HCT116 (cell line): Measurements from ENCODE around the gene SLX9. TPM values are rescaled to one million over a fixed set of nuclear protein-coding genes. Genes with fewer than 3 reads are reported as not detected.

ENCODE experiments used
- ATAC-seq: fragments of 200-7000 bp; cut with Tn5 transposase; 2 replicates; pipeline ENCODE4 v1.9.1; 2020; ENCODE audit warnings: mild to moderate bottlenecking, moderate library complexity
- BruUV-seq: library from RNA; stranded (reverse); fragments of 400-500 nt; replicated peaks from 2 replicates; lab custom pipeline; 2021; lab: Mats Ljungman, UMichigan
- CTCF ChIA-PET: fragments of 300-600 bp; sonication (Branson Sonifier 250); formaldehyde crosslinking; loops from one replicate; lab custom pipeline; 2021; ENCODE audit warnings: antibody characterized with exemption; lab: Charles Lee
- POLR2A ChIA-PET: fragments of 300-600, 350-600 bp; sonication (Branson Sonifier 250); formaldehyde crosslinking; loops from one replicate; lab custom pipeline; 2021; ENCODE audit warnings: antibody characterized with exemption; lab: Charles Lee
- RAD21 ChIA-PET, 2 experiments: fragments of 300-600 bp; sonication (Branson Sonifier 250); formaldehyde crosslinking; loops; one replicate each; lab custom pipeline; 2023; ENCODE audit warnings: low total read pairs in 2 of 2; ENCODE audit not compliant: uncharacterized antibody in 2 of 2, unreplicated experiment in 2 of 2, low non-redundant PET in 1 of 2; lab: Charles Lee
- DNase-seq: peaks from one replicate; pipeline ENCODE4 v3.0.0-alpha.2; 2010; ENCODE audit warnings: low read depth, low spot score
- H2AFZ ChIP-seq: fragments of 200-600 bp; shearing (Covaris generic), sonication (generic); 2 replicates; pipeline ENCODE4 v1.6.1; 2017; ENCODE audit warnings: low read depth, mixed run types, mixed read lengths, antibody characterized with exemption, low read length; ENCODE audit not compliant: poor library complexity, severe bottlenecking
- H3K27ac ChIP-seq: 2 replicates; pipeline ENCODE4 v1.5.1; 2012; ENCODE audit warnings: low read depth, low read length
- H3K27me3 ChIP-seq: fragments of 200-600 bp; sonication (generic); 2 replicates; pipeline ENCODE4 v1.6.1; 2016; ENCODE audit warnings: mixed run types, low read length, mixed read lengths; ENCODE audit not compliant: insufficient read depth
- H3K36me3 ChIP-seq, 2 experiments: fragments of 200-500 bp in 1 of 2; fragments of 200-600 bp in 1 of 2; sonication (Bioruptor generic) in 1 of 2; sonication (generic) in 1 of 2; 2 replicates each; pipeline versions ENCODE4 v1.5.1 to v1.6.1; 2014 to 2016; ENCODE audit warnings: low read length in 2 of 2, inconsistent platforms in 1 of 2, mixed read lengths in 1 of 2, mixed run types in 1 of 2; ENCODE audit not compliant: insufficient read depth in 2 of 2, control insufficient read depth in 1 of 2
- H3K4me1 ChIP-seq, 2 experiments: fragments of 200-600 bp in 1 of 2; sonication (generic) in 1 of 2; 2 replicates each; pipeline versions ENCODE4 v1.5.1 to v1.6.1; 2012 to 2017; ENCODE audit warnings: low read length in 2 of 2, inconsistent platforms in 1 of 2, mild to moderate bottlenecking in 1 of 2, mixed read lengths in 1 of 2, mixed run types in 1 of 2, moderate library complexity in 1 of 2; ENCODE audit not compliant: insufficient read depth in 2 of 2, control insufficient read depth in 1 of 2
- H3K4me2 ChIP-seq: fragments of 200-600 bp; sonication (generic); 2 replicates; pipeline ENCODE4 v1.6.1; 2017; ENCODE audit warnings: mixed run types, low read length, mixed read lengths
- H3K4me3 ChIP-seq, 2 experiments: fragments of 200-600 bp in 1 of 2; sonication (generic) in 1 of 2; replicated peaks in 1 of 2; 2 replicates each; pipeline ENCODE4 v1.5.1; 2011 to 2016; ENCODE audit warnings: low read length in 2 of 2, control low read depth in 1 of 2, low read depth in 1 of 2, mild to moderate bottlenecking in 1 of 2, mixed read lengths in 1 of 2, mixed run types in 1 of 2
- H3K79me2 ChIP-seq: fragments of 200-600 bp; sonication (generic); 2 replicates; pipeline ENCODE4 v1.6.1; 2017; ENCODE audit warnings: mild to moderate bottlenecking, mixed run types, low read length, moderate library complexity, mixed read lengths; ENCODE audit not compliant: insufficient read depth
- H3K9ac ChIP-seq: fragments of 200-600 bp; sonication (generic); 2 replicates; pipeline ENCODE4 v1.6.1; 2016; ENCODE audit warnings: low read length, mixed read lengths
- H3K9me2 ChIP-seq: fragments of 200-600 bp; sonication (generic), shearing (Covaris generic); 2 replicates; pipeline ENCODE4 v1.6.1; 2017; ENCODE audit warnings: mixed run types, mild to moderate bottlenecking, moderate library complexity; ENCODE audit not compliant: insufficient read depth
- H3K9me3 ChIP-seq, 2 experiments: fragments of 200-500 bp in 1 of 2; fragments of 200-600 bp in 1 of 2; sonication (Bioruptor generic) in 1 of 2; sonication (generic) in 1 of 2; 2 replicates each; pipeline ENCODE4 v1.6.1; 2014 to 2017; ENCODE audit warnings: low read length in 2 of 2, mixed read lengths in 2 of 2, inconsistent platforms in 1 of 2, low read depth in 1 of 2, mild to moderate bottlenecking in 1 of 2, mixed run types in 1 of 2, moderate library complexity in 1 of 2; ENCODE audit not compliant: control insufficient read depth in 1 of 2, insufficient read depth in 1 of 2
- H4K20me1 ChIP-seq: fragments of 200-600 bp; sonication (generic), shearing (Covaris generic); 2 replicates; pipeline ENCODE4 v1.6.1; 2017; ENCODE audit warnings: mixed run types, mild to moderate bottlenecking, moderate library complexity; ENCODE audit not compliant: insufficient read depth
- ATF3 ChIP-seq: IDR thresholded peaks from 2 replicates; pipeline ENCODE4 v1.6.1; 2012
- CBX3 ChIP-seq: IDR thresholded peaks from 2 replicates; pipeline ENCODE4 v1.6.1; 2012; ENCODE audit warnings: low read depth
- CEBPB ChIP-seq: IDR thresholded peaks from 2 replicates; pipeline ENCODE4 v1.6.1; 2012; ENCODE audit warnings: low read depth
- CTCF ChIP-seq, 3 experiments: fragments of 200-600 bp in 1 of 3; sonication (generic) in 1 of 3; IDR thresholded peaks in 2 of 3; conservative IDR thresholded peaks in 1 of 3; 2 replicates each; pipeline ENCODE4 v1.5.1; 2012 to 2017; ENCODE audit warnings: low read depth in 2 of 3, low read length in 2 of 3, antibody characterized with exemption in 1 of 3, borderline replicate concordance in 1 of 3, control low read depth in 1 of 3, mild to moderate bottlenecking in 1 of 3, mixed read lengths in 1 of 3, mixed run types in 1 of 3, moderate library complexity in 1 of 3; ENCODE audit not compliant: insufficient read depth in 1 of 3
- ELF1 ChIP-seq: IDR thresholded peaks from 2 replicates; pipeline ENCODE4 v1.6.1; 2012; ENCODE audit warnings: low read depth, borderline replicate concordance
- EZH2 ChIP-seq: fragments of 200-600 bp; sonication (generic); IDR thresholded peaks from 2 replicates; pipeline ENCODE4 v1.6.1; 2017; ENCODE audit warnings: antibody characterized with exemption, mixed run types
- EZH2phosphoT487 ChIP-seq: fragments of 200-600 bp; IDR thresholded peaks from 2 replicates; pipeline ENCODE4 v1.6.1; 2018; ENCODE audit warnings: antibody characterized with exemption, borderline replicate concordance
- FOSL1 ChIP-seq: IDR thresholded peaks from 2 replicates; pipeline ENCODE4 v1.6.1; 2012; ENCODE audit warnings: low read depth
- JUND ChIP-seq: IDR thresholded peaks from 2 replicates; pipeline ENCODE4 v1.6.1; 2012
- MAX ChIP-seq: IDR thresholded peaks from 2 replicates; pipeline ENCODE4 v1.6.1; 2012
- POLR2A ChIP-seq: IDR thresholded peaks from 2 replicates; pipeline ENCODE4 v1.7.0; 2011; ENCODE audit warnings: borderline replicate concordance; ENCODE audit not compliant: insufficient read depth, insufficient read length; ENCODE audit errors: extremely low read depth
- POLR2AphosphoS5 ChIP-seq: IDR thresholded peaks from 2 replicates; pipeline ENCODE4 v1.6.1; 2011; ENCODE audit warnings: mild to moderate bottlenecking, low read depth, low read length, moderate library complexity
- RAD21 ChIP-seq: IDR thresholded peaks from 2 replicates; pipeline ENCODE4 v1.6.1; 2012; ENCODE audit warnings: low read depth, mild to moderate bottlenecking
- REST ChIP-seq: IDR thresholded peaks from 2 replicates; pipeline ENCODE4 v1.6.1; 2012; ENCODE audit warnings: low read depth
- SIN3A ChIP-seq: IDR thresholded peaks from 2 replicates; pipeline ENCODE4 v1.6.1; 2012; ENCODE audit warnings: low read depth
- SP1 ChIP-seq: IDR thresholded peaks from 2 replicates; pipeline ENCODE4 v1.6.1; 2012; ENCODE audit warnings: low read depth
- TCF7L2 ChIP-seq: IDR thresholded peaks from 2 replicates; pipeline ENCODE4 v1.7.0; 2011; ENCODE audit warnings: borderline replicate concordance, inconsistent platforms; ENCODE audit not compliant: insufficient read depth, insufficient read length; ENCODE audit errors: extremely low read depth
- YY1 ChIP-seq: IDR thresholded peaks from 2 replicates; pipeline ENCODE4 v1.6.1; 2011; ENCODE audit warnings: low read length, low read depth, moderate library complexity, mild to moderate bottlenecking; ENCODE audit not compliant: insufficient replicate concordance; ENCODE audit errors: extremely low read depth
- ZBTB33 ChIP-seq: IDR thresholded peaks from 2 replicates; pipeline ENCODE4 v1.6.1; 2011; ENCODE audit warnings: mild to moderate bottlenecking, low read length, moderate library complexity; ENCODE audit not compliant: insufficient replicate concordance; ENCODE audit errors: extremely low read depth
- ZFX ChIP-seq: fragments of 450-650 bp; IDR thresholded peaks from 2 replicates; pipeline ENCODE4 v1.6.1; 2017
- intact Hi-C: fragments of 100-400 bp; cut with micrococcal nuclease; formaldehyde crosslinking; loops from 2 replicates; pipeline ENCODE4 v1.10.0; 2022
- total RNA-seq: library from RNA; stranded (reverse); gene quantifications from one replicate; pipeline ENCODE4 v1.2.1, GENCODE V29; 2021; ENCODE audit not compliant: unreplicated experiment

The SLX9 gene
- total RNA-seq, 1 experiment from 2014 or later, result 61.9 TPM

GRCh38 chr21:44892095-44892494, 47.7 kb upstream of the SLX9 start:
- Histone ChIP-seq H3K4me1 (no peaks in the 10 kb centered on the region), H2AFZ (no peak overlapping the region), H3K27ac (no peak overlapping the region), H4K20me1 (no peaks in the 10 kb centered on the region), H3K27me3 (no peaks in the 10 kb centered on the region), H3K4me2 (no peak overlapping the region), H3K36me3 (no peaks in the 10 kb centered on the region), H3K79me2 (no peaks in the 10 kb centered on the region), H3K9me2 (no peaks in the 10 kb centered on the region), H3K9ac (no peak overlapping the region), H3K4me3 (no peak overlapping the region), H3K9me3 (no peaks in the 10 kb centered on the region)
- ATAC-seq (no peak), DNase-seq (no peak)
- TF ChIP-seq CEBPB (no peak), TCF7L2 (no peak), CBX3 (no peak), ATF3 (no peak), SP1 (no peak), RAD21 (no peak), SIN3A (no peak), CTCF (IDR thresholded peaks at IDR 0.05 in 2 of 3, conservative IDR thresholded peaks at IDR 0.05 in 1 of 3; ENCODE audit: borderline replicate concordance in 1 of 3, insufficient read depth in 1 of 3, low read depth in 2 of 3, low read length in 2 of 3) (no peak), YY1 (no peak), EZH2phosphoT487 (no peak), ZBTB33 (no peak), REST (no peak), ZFX (no peak), FOSL1 (no peak), POLR2AphosphoS5 (no peak), MAX (no peak), POLR2A (no peak), ELF1 (no peak), EZH2 (no peak), JUND (no peak)
- ChIA-PET POLR2A (no interaction called here), RAD21 (interaction anchor here in 1 of 2 experiments (0.6 kb wide), 1 partner anchor 202 kb away, joined by 3 read pairs; no protein-coding TSS in a partner anchor), CTCF (interaction anchor here (0.6 to 2.3 kb wide), 11 partner anchors 14 to 248 kb away, joined by 3 to 22 read pairs (median 4); partner anchors contain the start of genes PTTG1IP and UBE2G2)
- intact Hi-C loops, result loop anchor here (5.0 kb wide), 1 partner anchor 35 kb away; no protein-coding TSS in a partner anchor
- BruUV-seq, result no TSS peak
